K562 (cell line): ENCODE results near the gene SEMA6C. TPM values are rescaled to one million over a fixed set of nuclear protein-coding genes. Genes with fewer than 3 reads are reported as not detected.
A peak's percentile ranks its signal among the peaks of the same experiment; 100 is the strongest.

Source experiments
- ATAC-seq: fragments of 200-7000 bp; cut with Tn5 transposase; 3 replicates; pipeline ENCODE4 v1.9.1; 2020; ENCODE audit warnings: moderate library complexity
- BruUV-seq: library from RNA; stranded (reverse); fragments of 400-500 nt; replicated peaks from 2 replicates; lab custom pipeline; 2021; lab: Mats Ljungman, UMichigan
- CTCF ChIA-PET: fragments of 300-600 bp; formaldehyde crosslinking; extraction: SDS; loops from one replicate; lab custom pipeline; 2021; ENCODE audit warnings: low intra/inter-chr PET ratio; lab: Yijun Ruan, JAX
- POLR2A ChIA-PET: fragments of 300-600, 350-650 bp; sonication (Branson Sonifier 250); formaldehyde crosslinking; extraction: SDS; loops from one replicate; lab custom pipeline; 2021; ENCODE audit warnings: antibody characterized with exemption, inconsistent platforms; lab: Yijun Ruan, JAX
- DNase-seq, 4 experiments: peaks; one replicate each; pipeline versions ENCODE4 v3.0.0 to v3.0.0-alpha.2; 2011 to 2018; ENCODE audit warnings: low spot score in 3 of 4, mixed read lengths in 3 of 4; ENCODE audit errors: extremely low read depth in 1 of 4
- FAIRE-seq: peaks from 2 replicates; lab custom pipeline; 2011; peaks lifted over from hg19 to GRCh38; lab: Jason Lieb, UNC
- H2AFZ ChIP-seq: 2 replicates; pipeline ENCODE4 v1.6.0; 2011; ENCODE audit warnings: low read depth, low read length, control low read depth, inconsistent platforms
- H3K27ac ChIP-seq: fragments of 200-600 bp; 3 replicates; pipeline ENCODE4 v1.8.0; 2011; ENCODE audit warnings: low read depth, mild to moderate bottlenecking, control low read depth, inconsistent platforms, low read length, moderate library complexity, mixed read lengths; ENCODE audit errors: extremely low read depth
- H3K27me3 ChIP-seq, 2 experiments: fragments of 300-600 bp in 1 of 2; 2 replicates in 1 of 2; 3 replicates in 1 of 2; pipeline versions ENCODE4 v1.6.0 to v1.8.0; 2011; ENCODE audit warnings: inconsistent platforms in 2 of 2, low read length in 2 of 2, mild to moderate bottlenecking in 1 of 2, mixed read lengths in 1 of 2, moderate library complexity in 1 of 2; ENCODE audit not compliant: control insufficient read depth in 2 of 2, insufficient read depth in 2 of 2
- H3K36me3 ChIP-seq: fragments of 300-600 bp; 3 replicates; pipeline ENCODE4 v1.8.0; 2011; ENCODE audit warnings: mild to moderate bottlenecking, low read length, inconsistent platforms; ENCODE audit not compliant: control insufficient read depth, insufficient read depth
- H3K4me1 ChIP-seq, 2 experiments: fragments of 200-600 bp in 1 of 2; replicated peaks in 1 of 2; 2 replicates in 1 of 2; 3 replicates in 1 of 2; pipeline versions ENCODE4 v1.5.1 to v1.8.0; 2011; ENCODE audit warnings: inconsistent platforms in 2 of 2, low read length in 2 of 2, mild to moderate bottlenecking in 1 of 2, mixed read lengths in 1 of 2, moderate library complexity in 1 of 2; ENCODE audit not compliant: control insufficient read depth in 2 of 2, insufficient read depth in 2 of 2
- H3K4me2 ChIP-seq: 2 replicates; pipeline ENCODE4 v1.6.1; 2011; ENCODE audit warnings: low read length, control low read depth, inconsistent platforms, mixed read lengths; ENCODE audit not compliant: insufficient read depth
- H3K4me3 ChIP-seq: fragments of 200-600 bp; sonication (generic), shearing (Covaris generic); 2 replicates; pipeline ENCODE4 v1.5.1; 2016; ENCODE audit warnings: control low read depth, inconsistent platforms
- H3K79me2 ChIP-seq: fragments of 200-600 bp; 3 replicates; pipeline ENCODE4 v1.8.0; 2011; ENCODE audit warnings: low read length, inconsistent platforms; ENCODE audit not compliant: control insufficient read depth, insufficient read depth
- H3K9ac ChIP-seq, 2 experiments: 2 replicates each; pipeline versions ENCODE4 v1.6.0 to v1.6.1; 2011; ENCODE audit warnings: low read depth in 2 of 2, low read length in 2 of 2, control low read depth in 1 of 2, inconsistent platforms in 1 of 2, mild to moderate bottlenecking in 1 of 2, mixed read lengths in 1 of 2; ENCODE audit not compliant: insufficient read depth in 1 of 2
- H3K9me1 ChIP-seq: one replicate; pipeline ENCODE4 v1.6.0; 2011; ENCODE audit warnings: inconsistent platforms, mild to moderate bottlenecking, low read length, moderate library complexity; ENCODE audit not compliant: control insufficient read depth, insufficient read depth
- H3K9me3 ChIP-seq: replicated peaks from 2 replicates; pipeline ENCODE4 v1.5.1; 2011; ENCODE audit warnings: low read depth, low read length, inconsistent platforms; ENCODE audit not compliant: control insufficient read depth, insufficient read depth
- H4K20me1 ChIP-seq: replicated peaks from 2 replicates; pipeline ENCODE4 v1.6.1; 2011; ENCODE audit warnings: low read length, inconsistent platforms, mixed read lengths; ENCODE audit not compliant: control insufficient read depth, insufficient read depth
- CAMTA2 ChIP-seq: fragments of 250-450 bp; sonication (Bioruptor Pico); conservative IDR thresholded peaks from 2 replicates; pipeline ENCODE4 v1.5.1; 2022
- SIX5 ChIP-seq, 2 experiments: IDR thresholded peaks; 2 replicates each; pipeline ENCODE4 v1.6.1; 2011; ENCODE audit warnings: low read length in 2 of 2, borderline replicate concordance in 1 of 2, low read depth in 1 of 2, mild to moderate bottlenecking in 1 of 2, moderate library complexity in 1 of 2; ENCODE audit not compliant: insufficient read depth in 1 of 2
- ZNF316 ChIP-seq: fragments of 450-650 bp; IDR thresholded peaks from 2 replicates; pipeline ENCODE4 v1.6.1; 2016
- WGBS: fragments of 100-300 bp; shearing (Covaris generic); methylation state at CpG from one replicate; pipeline ENCODE4 v1.1.6; 2016; ENCODE audit warnings: low coverage, mixed read lengths; ENCODE audit not compliant: insufficient coverage; ENCODE audit errors: missing lambda C conversion rate; 5-methylcytosine and 5-hydroxymethylcytosine counted together
- in situ Hi-C: fragments of 300-500 bp; cut with MboI; formaldehyde crosslinking; loops from 4 replicates; pipeline ENCODE4 v1.15.0; 2018; ENCODE audit warnings: inconsistent platforms, mixed read lengths
- intact Hi-C: fragments of 100-400 bp; cut with micrococcal nuclease; formaldehyde crosslinking; loops from 2 replicates; pipeline ENCODE4 v1.14.2; 2022
- polyA plus RNA-seq, 8 experiments: library from polyadenylated mRNA; depleted of rRNA in 4 of 8; stranded (reverse) in 5 of 8; unstranded in 3 of 8; fragments of >200 nt; fragmentation: Nextera tagmentation in 2 of 8; fragmentation: Illumina TruSeq in 1 of 8; extraction: Ambion mirVana in 2 of 8; extraction: Trizol in 1 of 8; gene quantifications; 2 replicates each; pipeline versions ENCODE4 v1.2.1 to v1.2.3, GENCODE V29; 2011 to 2014; ENCODE audit warnings: inconsistent platforms in 1 of 8, missing spikeins in 1 of 8
- total RNA-seq, 7 experiments: library from RNA; depleted of rRNA in 6 of 7; stranded (reverse); fragments of >200 nt in 6 of 7; fragmentation: Illumina TruSeq in 2 of 7; extraction: Trizol in 2 of 7; gene quantifications; 2 replicates each; pipeline versions ENCODE4 v1.2.1 to v1.2.3, GENCODE V29; 2011 to 2021; ENCODE audit warnings: low replicate concordance in 1 of 7
- TF ChIP-seq, protein P1 (sequence below): IDR thresholded peaks from 2 replicates; pipeline ENCODE4 v1.6.1; 2016; ENCODE audit warnings: missing genetic modification characterization, missing compliant biosample characterization

The SEMA6C gene
- total and polyA plus RNA-seq, 9 of the 15 experiments (the other 6 are each of a cell fraction or from before 2014, with no cell fraction given), result 0.03 to 4.6 (median 0.95) TPM

DNA sequence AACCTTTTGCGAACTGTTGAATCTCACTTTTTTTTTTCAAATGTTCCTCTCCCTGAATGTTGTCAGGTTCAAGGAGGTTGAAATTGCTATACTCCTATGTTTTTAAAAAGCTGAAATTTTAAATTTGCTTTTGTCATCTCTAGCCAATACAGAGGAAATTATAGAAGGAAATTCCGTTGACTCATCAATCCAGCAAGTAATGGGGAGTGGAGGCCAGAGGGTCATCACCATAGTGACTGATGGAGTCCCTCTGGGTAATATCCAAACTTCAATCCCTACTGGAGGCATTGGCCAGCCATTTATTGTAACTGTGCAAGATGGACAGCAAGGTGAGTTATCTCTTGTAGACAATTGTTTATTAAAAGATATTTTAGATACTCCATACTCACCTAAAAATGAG, 39.5 kb downstream of the SEMA6C start:
- H3K27me3 ChIP-seq, result no peaks in the 10 kb centered on the region
- POLR2A ChIA-PET, result interaction anchor here (2.3 kb wide), 1 partner anchor 10 kb away, joined by 8 read pairs; no protein-coding TSS in a partner anchor
- H3K4me3 ChIP-seq, result no peak overlapping the region
- H3K4me1 ChIP-seq, result no peaks in the 10 kb centered on the region
- no peaks in the 10 kb centered on the region for H3K79me2 ChIP-seq
- no peak overlapping the region for H3K27ac ChIP-seq
- no peak overlapping the region for H2AFZ ChIP-seq
- BruUV-seq, result no TSS peak
- ATAC-seq (no peak), FAIRE-seq (no peak), DNase-seq (no peak)
- no peak overlapping the region for H3K9ac ChIP-seq
- CTCF ChIA-PET, result no interaction called here
- H3K9me1 ChIP-seq, result no peaks in the 10 kb centered on the region
- TF ChIP-seq CAMTA2 (CRISPR knock-in tag), result no peak
- TF ChIP-seq ZNF316, result 0 out of 2 replicates have a peak, but pooled peaks have one; percentile 23
- WGBS, result 52% methylated on average over 2 of the region's 2 CpGs
- no peaks in the 10 kb centered on the region for H4K20me1 ChIP-seq
- no peaks in the 10 kb centered on the region for H3K36me3 ChIP-seq
- no peaks in the 10 kb centered on the region for H3K9me3 ChIP-seq
- intact Hi-C loops, result no loop called here
- in situ Hi-C loops, result no loop called here
- no peak overlapping the region for H3K4me2 ChIP-seq

DNA sequence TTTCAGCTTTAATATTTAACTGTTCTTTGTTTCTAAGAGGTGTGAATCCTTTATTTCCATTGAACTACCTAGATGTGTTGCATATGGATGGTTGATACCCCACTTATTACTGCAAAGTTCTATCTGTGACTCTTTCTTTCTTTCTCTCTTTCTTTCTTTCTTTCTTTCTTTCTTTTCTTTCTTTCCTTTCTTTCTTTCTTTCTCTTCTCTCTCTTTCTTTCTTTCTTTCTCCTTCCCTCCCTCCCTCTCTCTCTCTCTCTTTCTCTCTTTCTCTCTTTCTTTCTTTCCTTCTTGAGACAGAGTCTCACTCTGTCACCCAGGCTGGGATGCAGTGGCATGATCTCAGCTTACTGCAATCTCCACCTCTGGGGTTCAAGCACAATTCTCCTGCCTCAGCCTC, 41.8 kb downstream of the SEMA6C start:
- no peak overlapping the region for H3K4me3 ChIP-seq
- H3K4me2 ChIP-seq, result no peak overlapping the region
- BruUV-seq, result no TSS peak
- in situ Hi-C loops (no loop called here), intact Hi-C loops (no loop called here)
- TF ChIP-seq, protein P1, sequence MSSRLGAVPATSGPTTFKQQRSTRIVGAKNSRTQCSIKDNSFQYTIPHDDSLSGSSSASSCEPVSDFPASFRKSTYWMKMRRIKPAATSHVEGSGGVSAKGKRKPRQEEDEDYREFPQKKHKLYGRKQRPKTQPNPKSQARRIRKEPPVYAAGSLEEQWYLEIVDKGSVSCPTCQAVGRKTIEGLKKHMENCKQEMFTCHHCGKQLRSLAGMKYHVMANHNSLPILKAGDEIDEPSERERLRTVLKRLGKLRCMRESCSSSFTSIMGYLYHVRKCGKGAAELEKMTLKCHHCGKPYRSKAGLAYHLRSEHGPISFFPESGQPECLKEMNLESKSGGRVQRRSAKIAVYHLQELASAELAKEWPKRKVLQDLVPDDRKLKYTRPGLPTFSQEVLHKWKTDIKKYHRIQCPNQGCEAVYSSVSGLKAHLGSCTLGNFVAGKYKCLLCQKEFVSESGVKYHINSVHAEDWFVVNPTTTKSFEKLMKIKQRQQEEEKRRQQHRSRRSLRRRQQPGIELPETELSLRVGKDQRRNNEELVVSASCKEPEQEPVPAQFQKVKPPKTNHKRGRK, result peak; percentile 64
- no peak for TF ChIP-seq SIX5 (IDR thresholded peaks at IDR 0.05; ENCODE audit: borderline replicate concordance in 1 of 2, insufficient read depth in 1 of 2, low read depth in 1 of 2, low read length in 2 of 2)
- H3K79me2 ChIP-seq, result no peaks in the 10 kb centered on the region
- H3K9me3 ChIP-seq, result no peaks in the 10 kb centered on the region
- ATAC-seq (no peak), DNase-seq (no peak), FAIRE-seq (no peak)
- no peak overlapping the region for H2AFZ ChIP-seq
- no peaks in the 10 kb centered on the region for H3K4me1 ChIP-seq
- H3K36me3 ChIP-seq, result no peaks in the 10 kb centered on the region
- CTCF ChIA-PET, result no interaction called here
- H4K20me1 ChIP-seq, result no peaks in the 10 kb centered on the region
- no peak overlapping the region for H3K9ac ChIP-seq
- H3K9me1 ChIP-seq, result no peaks in the 10 kb centered on the region
- H3K27ac ChIP-seq, result no peak overlapping the region
- no peaks in the 10 kb centered on the region for H3K27me3 ChIP-seq
- POLR2A ChIA-PET, result interaction anchor here (1.0 kb wide), 1 partner anchor 11 kb away, joined by 3 read pairs; no protein-coding TSS in a partner anchor
